ENCODE results near the gene NKAPD1. TPM values are rescaled to one million over a fixed set of nuclear protein-coding genes. Genes with fewer than 3 reads are reported as not detected.

NKAPD1 gene
- total and polyA plus RNA-seq, 9 of the 15 experiments (the other 6 are each of a cell fraction or from before 2014, with no cell fraction given) = 14.1 to 73.5 (median 29.3) TPM

DNA sequence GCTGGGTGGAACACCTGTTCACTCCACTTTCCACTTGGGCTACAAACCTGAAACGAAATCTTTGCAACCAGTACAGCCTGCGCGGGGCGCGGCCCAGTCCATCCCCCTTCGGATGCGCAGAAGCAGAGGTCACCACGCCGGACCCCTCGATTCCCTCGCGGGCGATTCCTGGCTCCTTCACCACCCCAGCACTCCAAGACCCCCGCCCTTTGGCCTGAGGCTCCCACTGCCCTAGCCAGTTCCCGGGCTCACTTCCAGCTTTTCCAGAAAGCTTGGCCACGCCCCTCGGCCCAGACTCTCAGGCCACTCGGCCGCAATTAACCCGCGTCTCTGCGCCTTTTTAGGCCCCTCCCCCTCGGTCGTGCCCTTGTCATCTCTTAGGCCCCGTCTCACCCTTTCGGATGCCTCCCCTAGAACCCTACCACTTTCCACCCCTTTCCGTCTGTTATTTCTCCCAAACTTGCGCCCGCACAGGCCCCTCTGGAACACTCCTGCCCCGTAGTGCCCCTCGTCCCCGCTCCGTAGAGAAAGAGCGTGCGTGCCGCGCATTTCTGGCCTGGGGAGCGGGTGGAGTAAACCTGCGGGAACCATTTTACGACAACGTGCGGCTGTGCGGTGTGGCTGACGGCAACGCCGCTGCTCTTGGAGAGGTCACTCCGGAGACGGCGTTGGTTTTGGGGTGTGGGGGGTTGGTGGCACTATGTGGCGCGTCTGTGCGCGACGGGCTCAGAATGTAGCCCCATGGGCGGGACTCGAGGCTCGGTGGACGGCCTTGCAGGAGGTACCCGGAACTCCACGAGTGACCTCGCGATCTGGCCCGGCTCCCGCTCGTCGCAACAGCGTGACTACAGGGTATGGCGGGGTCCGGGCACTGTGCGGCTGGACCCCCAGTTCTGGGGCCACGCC lies 49.1 kb upstream of the NKAPD1 start, which contains the start of gene DLAT (continued):
- TF ChIP-seq ARNT (IDR thresholded peaks at IDR 0.05) (peak in 1 of 2 experiments; percentile 56; a peak in 1 of 4 replicates), NFYB (IDR thresholded peaks at IDR 0.05; ENCODE audit: extremely low read depth, insufficient read length) (no peak), ETV6 (IDR thresholded peaks at IDR 0.05; ENCODE audit: borderline replicate concordance in 1 of 2, low read depth in 2 of 2, low read length in 1 of 2) (no peak), ETV6 (CRISPR knock-in tag; IDR thresholded peaks at IDR 0.05; ENCODE audit: borderline replicate concordance) (no peak; the same call in 1 of the 2 replicates), POU5F1 (IDR thresholded peaks at IDR 0.05; ENCODE audit: borderline replicate concordance, low read depth, low read length, partially characterized antibody) (no peak), CSDE1 (IDR thresholded peaks at IDR 0.05) (no peak; a peak in 1 of 4 replicates), BMI1 (IDR thresholded peaks at IDR 0.05; ENCODE audit: low read length) (no peak), CHD1 (IDR thresholded peaks at IDR 0.05; ENCODE audit: low read length) (peak; percentile 52), ZNF778 (CRISPR knock-in tag; IDR thresholded peaks at IDR 0.05) (no peak), TEAD4 (IDR thresholded peaks at IDR 0.05; ENCODE audit: low read length) (peak; percentile 42; the same call in 1 of the 2 replicates), TEAD4 (CRISPR knock-in tag; IDR thresholded peaks at IDR 0.05; ENCODE audit: borderline replicate concordance) (no peak), CHD2 (IDR thresholded peaks at IDR 0.05; ENCODE audit: low read depth, low read length) (no peak; the same call in 1 of the 2 replicates), RBM22 (IDR thresholded peaks at IDR 0.05; ENCODE audit: low read depth, low read length, poor library complexity, severe bottlenecking) (peak; percentile 48), NFXL1 (CRISPR knock-in tag; IDR thresholded peaks at IDR 0.05) (no peak), ZNF12 (CRISPR knock-in tag; IDR thresholded peaks at IDR 0.05) (peak; percentile 54; the same call in 1 of the 2 replicates), ZNF347 (CRISPR knock-in tag; IDR thresholded peaks at IDR 0.05; ENCODE audit: low read depth) (no peak), TOE1 (IDR thresholded peaks at IDR 0.05; ENCODE audit: borderline replicate concordance) (peak; percentile 78), TOE1 (CRISPR knock-in tag; IDR thresholded peaks at IDR 0.05; ENCODE audit: borderline replicate concordance, low read depth) (no peak), ZNF311 (CRISPR knock-in tag; IDR thresholded peaks at IDR 0.05) (0 out of 2 replicates have a peak, but pooled peaks have one; percentile 25)
- TF ChIP-seq, protein P1, sequence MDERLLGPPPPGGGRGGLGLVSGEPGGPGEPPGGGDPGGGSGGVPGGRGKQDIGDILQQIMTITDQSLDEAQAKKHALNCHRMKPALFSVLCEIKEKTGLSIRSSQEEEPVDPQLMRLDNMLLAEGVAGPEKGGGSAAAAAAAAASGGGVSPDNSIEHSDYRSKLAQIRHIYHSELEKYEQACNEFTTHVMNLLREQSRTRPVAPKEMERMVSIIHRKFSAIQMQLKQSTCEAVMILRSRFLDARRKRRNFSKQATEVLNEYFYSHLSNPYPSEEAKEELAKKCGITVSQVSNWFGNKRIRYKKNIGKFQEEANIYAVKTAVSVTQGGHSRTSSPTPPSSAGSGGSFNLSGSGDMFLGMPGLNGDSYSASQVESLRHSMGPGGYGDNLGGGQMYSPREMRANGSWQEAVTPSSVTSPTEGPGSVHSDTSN (CRISPR knock-in tag; IDR thresholded peaks at IDR 0.05; ENCODE audit: low read depth) = no peak
- TF ChIP-seq, protein P1 (tag; conservative IDR thresholded peaks at IDR 0.05; ENCODE audit: low read depth) = no peak
- TF ChIP-seq, protein P2, sequence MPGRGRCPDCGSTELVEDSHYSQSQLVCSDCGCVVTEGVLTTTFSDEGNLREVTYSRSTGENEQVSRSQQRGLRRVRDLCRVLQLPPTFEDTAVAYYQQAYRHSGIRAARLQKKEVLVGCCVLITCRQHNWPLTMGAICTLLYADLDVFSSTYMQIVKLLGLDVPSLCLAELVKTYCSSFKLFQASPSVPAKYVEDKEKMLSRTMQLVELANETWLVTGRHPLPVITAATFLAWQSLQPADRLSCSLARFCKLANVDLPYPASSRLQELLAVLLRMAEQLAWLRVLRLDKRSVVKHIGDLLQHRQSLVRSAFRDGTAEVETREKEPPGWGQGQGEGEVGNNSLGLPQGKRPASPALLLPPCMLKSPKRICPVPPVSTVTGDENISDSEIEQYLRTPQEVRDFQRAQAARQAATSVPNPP (IDR thresholded peaks at IDR 0.05; ENCODE audit: borderline replicate concordance, insufficient read depth, insufficient read length) = no peak
- TF ChIP-seq, protein P3, sequence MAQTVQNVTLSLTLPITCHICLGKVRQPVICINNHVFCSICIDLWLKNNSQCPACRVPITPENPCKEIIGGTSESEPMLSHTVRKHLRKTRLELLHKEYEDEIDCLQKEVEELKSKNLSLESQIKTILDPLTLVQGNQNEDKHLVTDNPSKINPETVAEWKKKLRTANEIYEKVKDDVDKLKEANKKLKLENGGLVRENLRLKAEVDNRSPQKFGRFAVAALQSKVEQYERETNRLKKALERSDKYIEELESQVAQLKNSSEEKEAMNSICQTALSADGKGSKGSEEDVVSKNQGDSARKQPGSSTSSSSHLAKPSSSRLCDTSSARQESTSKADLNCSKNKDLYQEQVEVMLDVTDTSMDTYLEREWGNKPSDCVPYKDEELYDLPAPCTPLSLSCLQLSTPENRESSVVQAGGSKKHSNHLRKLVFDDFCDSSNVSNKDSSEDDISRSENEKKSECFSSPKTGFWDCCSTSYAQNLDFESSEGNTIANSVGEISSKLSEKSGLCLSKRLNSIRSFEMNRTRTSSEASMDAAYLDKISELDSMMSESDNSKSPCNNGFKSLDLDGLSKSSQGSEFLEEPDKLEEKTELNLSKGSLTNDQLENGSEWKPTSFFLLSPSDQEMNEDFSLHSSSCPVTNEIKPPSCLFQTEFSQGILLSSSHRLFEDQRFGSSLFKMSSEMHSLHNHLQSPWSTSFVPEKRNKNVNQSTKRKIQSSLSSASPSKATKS (CRISPR knock-in tag; IDR thresholded peaks at IDR 0.05) = no peak
